GM10847 (cell line): ENCODE data around the gene CYBA.

Experiments used
- POLR2A ChIP-seq: IDR thresholded peaks from 2 replicates; pipeline ENCODE4 v1.6.1; 2011; ENCODE audit not compliant: insufficient read length; ENCODE audit errors: extremely low read depth

Gene CYBA

GRCh38 chr16:88645455-88645854 lies 5.4 kb downstream of the CYBA start:
- TF ChIP-seq POLR2A, result no peak

- no peak for TF ChIP-seq POLR2A
These were observed 7.3 kb downstream of the CYBA start for GRCh38 chr16:88643644-88643932.

- no peak for TF ChIP-seq POLR2A
These were observed 7.8 kb downstream of the CYBA start for GRCh38 chr16:88642881-88643643.

- no peak for TF ChIP-seq POLR2A
These were observed 10.2 kb downstream of the CYBA start for GRCh38 chr16:88640498-88641247.

- TF ChIP-seq POLR2A, result no peak
These were observed 10.8 kb downstream of the CYBA start for GRCh38 chr16:88640039-88640495.

GRCh38 chr16:88639231-88640038 lies 11.4 kb downstream of the CYBA start:
- no peak for TF ChIP-seq POLR2A

- no peak for TF ChIP-seq POLR2A
These were observed 12.3 kb downstream of the CYBA start, which contains the start of gene IL17C for GRCh38 chr16:88638323-88639230. Gene IL17C (plus strand): TSS chr16:88638572. CDS start chr16:88638642, 70 bp downstream.

- TF ChIP-seq POLR2A, result no peak
These were observed 14.2 kb downstream of the CYBA start for GRCh38 chr16:88636488-88637265.

- no peak for TF ChIP-seq POLR2A
These were observed 15.1 kb downstream of the CYBA start for GRCh38 chr16:88635671-88636319.

- no peak for TF ChIP-seq POLR2A
These were observed 15.7 kb downstream of the CYBA start for GRCh38 chr16:88634994-88635670.

- no peak for TF ChIP-seq POLR2A
These were observed 16.5 kb downstream of the CYBA start for GRCh38 chr16:88634141-88634993.

- TF ChIP-seq POLR2A, result no peak
These were observed 17.1 kb downstream of the CYBA start for GRCh38 chr16:88633684-88634140.
